GM19468 (cell line): ENCODE data around the gene TBC1D22A.
"Not testable (repeated sequence)": the region's sequence is repeated elsewhere in the genome, so short reads cannot be mapped to it uniquely, and the experiment has no call there.

ENCODE experiments used
- ATAC-seq: cut with Tn5 transposase; IDR thresholded peaks from one replicate; pipeline ENCODE4 v1.9.1; 2021; ENCODE audit warnings: mild to moderate bottlenecking, moderate library complexity, moderate number of reproducible peaks; ENCODE audit not compliant: unreplicated experiment; ENCODE audit errors: extremely low read depth

TBC1D22A gene

DNA sequence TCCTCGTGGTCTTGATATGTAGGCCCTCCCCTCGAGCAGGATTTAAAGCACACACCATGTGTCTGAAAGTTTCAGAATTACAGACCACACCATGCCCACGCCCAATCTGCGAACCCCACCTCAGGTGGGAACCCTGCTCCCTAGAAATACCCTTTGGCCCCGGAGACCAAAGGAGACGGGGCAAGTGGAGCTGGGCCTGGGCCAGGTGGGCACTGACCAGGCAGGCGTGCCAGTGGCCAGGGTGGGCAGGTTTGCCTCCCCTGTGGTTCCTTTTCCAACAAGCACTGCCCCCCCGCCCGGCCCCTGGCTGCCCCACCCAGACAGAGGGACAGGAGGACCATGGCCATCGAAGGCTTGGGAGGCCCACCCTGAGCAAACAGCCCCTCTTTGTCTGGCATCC, 400.4 kb downstream of the TBC1D22A start:
- ATAC-seq: no peak

DNA sequence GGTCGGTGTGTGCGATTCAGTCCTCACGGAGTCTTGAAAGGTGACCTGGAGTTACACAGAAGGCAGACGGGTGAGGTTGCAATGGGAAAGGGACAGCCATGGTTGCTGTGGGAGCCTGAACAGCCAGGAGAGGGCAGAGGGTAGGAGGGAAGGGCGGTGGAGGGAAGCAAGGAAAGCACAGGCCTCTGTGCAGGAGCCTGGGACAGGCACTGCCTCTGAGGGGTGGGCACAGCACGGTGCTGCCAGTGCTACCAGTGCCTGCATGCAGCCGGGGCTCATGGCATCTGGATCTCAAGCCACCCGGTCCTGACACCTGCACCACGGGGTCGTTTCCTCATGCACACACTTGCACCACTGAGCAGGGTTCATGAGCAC, 401.0 kb downstream of the TBC1D22A start:
- no peak for ATAC-seq

DNA sequence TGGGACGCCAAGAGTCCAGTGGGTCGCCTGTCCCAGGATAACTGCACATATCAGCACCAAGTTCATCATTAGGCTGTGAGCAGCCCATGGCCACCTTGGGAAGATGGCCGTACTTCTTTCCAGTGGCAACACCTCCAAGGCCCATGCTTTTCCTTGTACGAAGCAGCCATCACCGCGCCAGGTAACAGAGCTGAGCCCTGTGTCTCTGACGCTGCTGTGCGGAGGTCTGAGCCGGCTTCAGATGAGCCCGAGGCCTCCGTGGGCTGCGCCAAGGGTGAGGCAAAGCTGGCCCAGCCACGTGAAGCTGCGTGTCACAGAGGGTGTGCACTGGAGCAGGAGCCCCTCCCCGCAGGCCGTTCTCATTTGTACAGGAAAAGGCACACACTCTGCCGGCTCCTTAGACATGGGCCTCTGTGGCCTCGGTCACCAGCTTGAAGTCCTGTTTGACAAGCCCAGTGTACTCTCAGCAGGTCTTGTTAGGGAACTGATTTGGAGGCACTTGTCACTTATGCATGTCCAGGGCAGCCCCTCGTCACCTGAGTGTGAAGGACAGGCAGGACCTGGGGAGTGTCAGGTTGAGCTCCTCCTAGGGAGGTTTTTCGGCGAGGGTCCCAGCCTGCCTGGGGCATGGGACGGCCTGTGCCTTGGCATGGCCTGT, 401.5 kb downstream of the TBC1D22A start:
- no peak for ATAC-seq

DNA sequence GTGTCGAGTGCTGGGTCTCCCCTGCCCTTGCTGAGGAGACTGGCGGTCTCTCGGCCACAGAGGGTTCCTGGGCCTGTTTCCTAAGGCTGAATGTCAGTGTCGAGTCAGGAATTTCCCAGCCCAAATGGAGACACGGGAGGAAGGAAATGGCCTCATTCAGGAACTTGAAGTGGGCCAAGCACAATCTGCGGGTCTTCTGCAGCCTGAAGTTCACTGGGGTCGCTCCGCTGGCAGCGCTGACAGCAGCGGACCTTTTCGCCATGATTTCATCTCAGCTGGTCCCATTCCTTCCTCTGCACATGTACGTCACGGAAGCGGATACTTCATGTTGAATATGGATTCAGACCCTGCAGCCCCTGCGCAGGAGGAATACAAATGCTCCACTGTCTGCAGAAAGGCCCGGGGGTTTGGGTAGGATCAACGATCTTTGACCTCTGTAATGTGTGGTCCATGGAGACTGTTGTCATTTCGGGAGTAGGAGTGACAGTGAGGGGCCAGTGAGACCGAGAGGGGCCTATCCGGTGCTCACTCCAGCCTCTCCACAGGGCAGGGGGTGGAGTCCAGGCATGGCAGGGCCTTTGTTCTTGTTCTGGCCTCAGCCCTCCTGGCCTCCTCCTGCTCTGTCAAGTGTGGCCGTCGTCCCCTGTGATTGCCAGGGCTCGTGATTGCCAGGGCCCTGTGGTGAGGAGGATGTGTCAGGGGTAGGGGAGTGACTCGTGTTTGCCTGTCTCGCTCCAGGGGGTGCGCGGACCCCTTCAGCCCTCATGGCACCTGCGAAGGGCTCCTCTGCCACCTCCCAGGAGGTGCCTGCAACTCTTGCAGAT, 402.3 kb downstream of the TBC1D22A start:
- ATAC-seq: no peak

DNA sequence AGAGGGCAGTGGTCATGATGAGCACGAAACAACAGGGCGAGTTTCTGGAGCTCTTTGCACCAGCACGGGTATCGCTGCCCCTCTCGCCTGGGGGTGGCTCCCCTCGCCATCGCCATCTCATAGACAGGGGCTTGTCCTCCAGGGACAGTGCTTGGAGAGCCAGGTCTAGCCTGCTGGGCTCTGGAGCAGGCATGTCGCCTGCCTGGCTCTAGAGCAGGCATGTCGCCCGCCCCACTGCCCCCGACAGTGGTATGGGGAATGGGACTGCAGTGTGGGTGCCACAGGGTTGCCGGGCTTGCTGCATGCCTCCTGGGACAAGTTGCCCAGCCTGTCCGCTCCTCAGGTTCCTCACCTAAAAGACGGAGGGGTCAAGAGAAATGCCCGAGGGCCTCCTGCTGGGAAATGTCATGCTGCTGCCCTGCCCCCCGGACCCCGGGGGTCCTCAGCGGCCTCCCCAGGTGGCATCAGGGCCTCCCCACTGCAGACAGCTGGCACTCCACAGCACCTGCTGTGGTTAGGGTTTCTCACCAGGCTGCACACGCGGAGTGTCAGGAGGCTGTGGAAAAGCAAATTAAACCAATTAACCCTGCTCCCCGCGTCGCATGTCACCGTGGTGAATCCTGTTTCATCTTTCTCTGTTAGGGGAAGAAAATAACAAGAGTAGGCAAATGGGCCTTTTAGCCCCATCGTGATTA, 403.0 kb downstream of the TBC1D22A start:
- ATAC-seq: no peak

DNA sequence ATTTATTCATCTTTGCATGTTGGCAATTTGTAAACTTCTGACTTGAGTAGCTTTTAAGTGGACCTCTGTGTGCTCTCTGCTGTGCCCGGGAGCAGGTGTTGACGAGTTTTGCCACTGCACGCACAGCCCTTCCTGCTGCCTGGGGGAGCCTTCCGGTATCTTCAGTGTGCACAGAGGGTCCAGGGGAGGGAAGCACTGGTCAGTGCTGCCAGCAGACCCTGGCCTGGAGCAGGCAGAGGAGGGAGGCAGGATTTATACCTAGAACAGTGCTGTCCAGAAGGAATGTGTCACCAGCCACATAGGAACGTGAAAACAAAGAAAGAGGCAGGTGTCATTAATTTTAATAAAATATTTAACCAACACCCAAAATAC, 403.6 kb downstream of the TBC1D22A start:
- no peak for ATAC-seq

DNA sequence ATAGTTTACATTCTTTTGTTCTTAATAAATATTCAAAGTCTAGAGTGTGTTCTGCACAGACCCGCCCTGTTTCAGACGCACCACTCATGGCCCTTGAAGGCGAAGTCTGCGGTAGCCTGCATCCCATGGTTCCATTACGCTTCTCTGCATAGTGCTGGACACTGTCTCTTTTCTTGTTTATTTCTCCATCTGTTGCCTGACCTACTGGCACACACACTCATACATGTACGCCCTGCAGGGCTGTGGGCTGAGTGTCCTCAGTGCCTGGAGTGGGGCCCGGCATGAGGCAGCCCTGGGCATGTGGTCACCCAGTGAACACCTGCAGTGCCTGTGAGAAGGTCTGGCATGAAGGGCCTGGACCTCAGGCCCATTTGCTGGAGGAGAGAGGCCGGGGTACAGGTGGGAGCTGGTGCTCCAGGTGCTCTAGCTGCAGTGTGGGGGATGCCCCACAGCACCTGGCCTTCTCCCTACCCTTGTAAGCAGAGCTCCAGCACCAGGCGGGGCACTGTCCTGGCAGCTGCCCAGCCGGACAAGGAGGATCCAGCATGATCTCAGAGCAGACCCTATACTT, 404.1 kb downstream of the TBC1D22A start:
- no peak for ATAC-seq

DNA sequence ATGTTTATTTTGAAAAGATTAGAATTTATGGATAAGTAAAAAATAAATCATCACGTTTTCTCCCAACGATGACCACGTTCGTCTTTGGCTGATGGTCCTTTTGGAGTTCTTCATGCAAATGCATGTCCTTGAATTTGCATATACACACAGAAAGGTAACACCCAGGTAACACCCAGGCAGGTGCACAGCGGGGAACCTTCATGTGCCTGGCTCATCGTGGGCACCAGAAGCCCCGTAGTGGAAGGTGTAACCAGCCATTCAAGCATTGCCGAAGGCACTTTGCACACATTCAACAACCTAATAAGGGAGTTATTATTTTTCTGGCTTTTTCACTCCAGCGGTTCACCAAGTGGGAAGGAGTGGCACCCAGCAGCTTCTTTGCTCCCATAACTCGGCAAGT, 404.6 kb downstream of the TBC1D22A start:
- no peak for ATAC-seq

DNA sequence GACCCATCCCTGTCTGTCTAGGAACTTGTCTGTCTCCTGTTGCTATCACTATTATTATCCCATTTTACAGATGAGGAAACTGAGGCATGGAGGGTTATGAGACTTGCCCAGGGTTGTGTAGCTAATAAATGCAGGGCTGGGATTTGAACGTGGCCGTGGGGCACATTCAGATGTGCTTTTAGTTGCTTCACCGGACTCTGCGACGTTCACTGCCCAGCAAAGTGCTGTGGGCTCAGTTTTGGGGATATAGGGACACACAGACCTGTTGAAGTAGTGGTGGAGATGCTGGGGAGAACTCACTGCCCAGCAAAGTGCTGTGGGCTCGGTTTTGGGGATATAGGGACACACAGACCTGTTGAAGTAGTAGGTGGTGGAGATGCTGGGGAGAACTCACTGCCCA, 405.5 kb downstream of the TBC1D22A start:
- ATAC-seq: not testable (repeated sequence)

DNA sequence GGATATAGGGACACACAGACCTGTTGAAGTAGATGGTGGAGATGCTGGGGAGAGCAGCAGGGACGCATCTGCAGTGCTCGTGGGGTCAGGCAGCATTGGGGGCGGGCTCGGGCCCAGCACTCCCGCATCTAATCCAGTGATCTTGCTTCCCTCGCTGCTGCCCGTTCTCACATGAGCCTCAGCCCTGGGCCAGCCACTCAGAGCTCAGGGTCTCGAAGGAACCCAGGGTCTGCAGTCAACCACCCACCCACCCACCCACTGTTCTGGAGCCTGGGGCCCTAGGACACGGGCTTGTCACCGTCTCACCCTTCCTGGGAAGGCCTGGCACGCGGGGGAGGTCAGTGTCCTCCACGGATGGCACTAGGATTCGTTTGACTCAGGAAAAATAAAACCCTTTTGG, 406.0 kb downstream of the TBC1D22A start:
- ATAC-seq: no peak

DNA sequence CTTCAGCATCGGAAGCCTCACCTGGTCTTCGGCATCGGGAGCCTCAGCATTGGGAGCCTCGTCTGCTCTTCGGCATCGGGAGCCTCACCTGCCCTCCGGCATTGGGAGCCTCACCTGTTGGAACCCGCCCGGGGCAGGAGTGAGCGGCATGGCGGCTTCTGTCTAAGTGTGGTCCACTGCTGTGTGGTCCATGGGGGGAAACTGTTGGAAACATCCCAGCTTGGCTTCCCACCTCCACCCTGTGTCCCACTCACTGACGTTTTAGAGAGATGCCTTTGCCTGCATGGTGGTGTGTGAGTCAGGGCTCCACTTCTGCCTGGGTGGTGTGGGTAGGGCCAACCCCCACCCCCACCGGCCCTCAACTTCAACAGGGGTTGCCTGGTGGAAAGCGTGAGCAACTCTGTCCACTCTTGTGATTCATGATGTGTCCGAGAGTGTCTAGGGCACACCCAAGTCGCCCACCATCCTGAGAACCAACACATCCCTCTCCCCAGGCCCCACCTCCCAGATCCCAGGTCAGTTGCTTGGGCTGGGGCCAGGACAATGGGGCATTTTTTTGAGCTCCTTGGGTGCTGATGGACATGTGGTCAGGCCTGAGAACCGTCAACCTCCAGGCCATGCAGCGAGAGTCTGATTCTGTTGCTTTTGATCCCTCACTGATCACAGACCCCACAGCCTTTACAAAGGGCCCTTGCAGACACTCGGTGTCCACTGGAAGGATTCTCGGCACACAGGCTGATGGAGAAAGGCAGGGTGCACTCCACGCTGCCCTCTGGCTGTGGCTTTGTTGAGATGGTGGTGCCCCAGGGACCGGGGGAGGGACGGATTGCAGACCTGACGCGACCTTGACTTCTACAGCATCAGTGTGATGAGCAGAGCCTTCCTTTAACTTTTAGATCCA, 406.7 kb downstream of the TBC1D22A start:
- ATAC-seq: no peak

DNA sequence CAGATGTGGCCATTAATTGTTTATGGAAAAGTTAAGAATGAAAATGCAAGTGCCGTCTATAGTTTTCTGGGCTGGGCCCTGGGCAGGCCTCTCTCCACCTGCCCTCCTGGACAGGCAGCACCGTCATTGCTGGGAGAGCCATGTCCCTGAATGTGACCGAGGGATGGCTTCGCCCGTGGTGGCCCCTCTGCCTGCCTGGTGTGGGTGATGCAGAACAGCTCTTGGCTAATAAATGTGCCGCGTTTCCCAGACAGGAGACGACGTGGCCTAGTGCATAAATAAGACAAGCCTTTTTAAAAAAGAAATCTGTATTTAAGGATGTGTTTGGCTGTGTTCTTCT, 407.3 kb downstream of the TBC1D22A start:
- ATAC-seq: no peak

DNA sequence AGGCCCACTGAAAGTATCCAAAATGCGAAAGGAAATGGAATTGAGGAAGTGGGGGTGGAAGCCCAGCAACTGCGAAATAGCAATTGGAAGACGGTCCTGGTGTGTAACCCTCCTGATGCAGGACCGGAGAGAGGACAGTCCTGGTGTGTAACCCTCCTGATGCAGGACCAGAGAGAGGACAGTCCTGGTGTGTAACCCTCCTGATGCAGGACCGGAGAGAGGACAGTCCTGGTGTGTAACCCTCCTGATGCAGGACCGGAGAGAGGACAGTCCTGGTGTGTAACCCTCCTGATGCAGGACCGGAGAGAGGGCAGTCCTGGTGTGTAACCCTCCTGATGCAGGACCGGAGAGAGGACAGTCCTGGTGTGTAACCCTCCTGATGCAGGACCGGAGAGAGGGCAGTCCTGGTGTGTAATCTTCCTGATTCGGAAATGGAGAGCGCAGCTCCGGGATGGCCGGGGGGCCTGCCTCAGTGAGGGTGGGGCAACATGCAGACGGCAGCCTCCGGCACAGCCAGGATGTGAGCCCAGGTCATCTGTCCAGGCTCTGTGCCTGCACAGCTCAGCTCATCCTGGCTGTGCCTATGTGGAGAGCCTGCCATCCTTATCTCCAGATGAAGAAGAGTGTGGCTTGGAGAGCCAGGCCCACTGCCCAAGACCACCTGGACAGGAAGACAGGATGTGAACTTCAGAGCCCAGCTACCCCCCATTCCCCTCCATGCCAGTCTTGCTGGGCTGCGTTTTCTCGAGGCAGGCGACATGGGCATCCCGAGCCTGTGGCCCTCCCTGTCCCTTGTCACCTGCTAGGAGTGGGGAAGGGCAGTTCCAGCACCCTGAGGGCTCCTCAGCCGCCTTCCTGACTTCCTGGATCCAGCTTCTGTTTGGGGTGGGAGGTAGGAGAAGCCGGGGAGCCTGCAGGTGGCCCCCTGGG, 408.3 kb downstream of the TBC1D22A start:
- not testable (repeated sequence) for ATAC-seq

DNA sequence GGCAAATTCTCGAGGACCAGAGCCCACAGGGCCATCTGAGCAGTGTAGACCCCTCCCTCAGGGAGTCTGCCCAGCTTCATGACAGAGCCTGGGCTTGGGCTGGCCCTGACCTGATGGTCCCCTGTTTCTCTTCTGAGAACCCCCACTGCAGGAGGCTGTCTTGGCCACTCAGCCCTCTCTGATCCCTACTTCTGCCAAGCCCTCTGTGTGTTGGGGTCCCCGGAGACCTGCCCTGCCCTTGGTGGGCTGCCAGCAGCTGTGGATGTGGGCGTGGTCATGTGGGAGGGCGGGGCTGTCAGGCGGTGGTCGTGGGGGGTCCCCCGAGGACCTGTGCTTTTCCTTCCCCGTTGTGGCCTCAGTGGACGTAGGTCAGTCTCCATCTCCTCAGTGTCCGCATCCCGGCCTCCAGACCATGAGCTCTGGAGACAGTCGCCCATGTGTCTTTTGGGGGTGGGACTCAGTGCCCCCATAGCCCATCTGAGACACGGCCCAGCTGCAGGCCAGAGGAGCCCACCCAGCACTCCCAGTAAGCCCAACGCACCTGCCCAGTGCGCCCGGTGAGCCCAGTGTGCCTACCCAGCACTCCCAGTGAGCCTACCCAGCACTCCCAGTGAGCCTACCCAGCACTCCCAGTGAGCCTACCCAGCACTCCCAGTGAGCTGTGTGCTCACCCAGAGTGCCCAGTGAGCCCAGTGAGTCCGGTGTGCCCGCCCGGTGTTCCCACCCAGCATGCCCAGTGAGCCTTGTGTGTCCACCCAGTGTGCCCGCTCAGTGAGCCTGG, 409.2 kb downstream of the TBC1D22A start:
- ATAC-seq: no peak

DNA sequence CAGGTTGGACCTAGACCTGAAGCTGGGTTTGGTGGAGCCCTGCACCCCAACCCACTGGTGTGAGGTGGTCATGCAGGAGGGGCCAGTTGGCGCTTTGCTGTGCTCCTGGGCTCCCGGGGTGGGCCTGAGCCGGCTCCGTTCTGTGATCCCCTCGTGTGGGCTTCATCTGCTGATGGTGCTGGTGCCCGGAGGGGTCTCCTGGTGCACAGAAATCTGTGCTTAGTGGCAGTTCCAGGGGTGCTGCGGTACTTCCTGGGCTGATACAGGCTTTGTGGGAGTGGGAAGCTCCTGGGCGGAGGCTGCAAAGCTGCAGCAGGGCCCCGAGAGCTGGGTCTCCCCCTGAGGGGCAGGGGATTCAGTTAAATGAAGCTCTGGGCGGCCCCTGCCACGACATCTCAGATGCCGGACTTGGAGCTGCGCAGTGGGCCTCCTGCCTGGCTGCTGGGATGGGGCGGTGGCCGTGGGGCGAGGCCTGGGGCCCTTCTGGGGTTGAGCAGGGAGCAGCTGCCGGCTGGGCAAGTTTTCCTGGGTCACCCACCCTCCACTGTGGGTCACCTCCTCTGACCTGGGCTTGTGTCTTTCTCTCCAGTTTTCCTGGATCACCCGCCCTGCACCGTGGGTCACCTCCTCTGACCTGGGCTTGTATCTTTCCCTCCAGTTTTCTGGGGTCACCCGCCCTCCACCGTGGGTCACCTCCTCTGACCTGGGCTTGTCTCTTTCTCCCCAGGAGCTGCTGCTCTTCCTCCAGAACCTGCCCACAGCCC, 410.5 kb downstream of the TBC1D22A start:
- no peak for ATAC-seq

DNA sequence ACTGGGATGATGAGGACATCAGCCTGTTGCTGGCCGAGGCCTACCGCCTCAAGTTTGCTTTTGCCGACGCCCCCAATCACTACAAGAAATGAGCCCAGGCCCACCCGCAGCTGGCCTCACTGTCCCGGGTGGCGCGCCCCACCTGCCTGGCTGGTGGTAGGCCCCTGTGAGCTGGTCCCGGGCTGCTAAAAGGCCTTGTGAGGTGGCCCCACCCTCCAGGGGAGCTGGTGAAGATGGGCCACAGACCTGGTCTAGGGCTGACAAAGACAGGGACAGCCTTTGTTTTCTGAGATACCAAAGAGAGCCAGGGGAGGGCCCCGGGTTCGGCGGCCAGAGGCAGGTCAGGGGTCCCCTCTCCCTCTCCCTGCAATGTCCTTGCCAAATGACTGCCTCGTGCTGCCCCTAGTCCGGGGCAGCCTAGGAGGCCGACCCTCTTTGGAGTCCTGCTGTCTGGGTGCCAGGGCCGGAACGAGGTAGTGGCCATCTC, 411.1 kb downstream of the TBC1D22A start:
- ATAC-seq: no peak

DNA sequence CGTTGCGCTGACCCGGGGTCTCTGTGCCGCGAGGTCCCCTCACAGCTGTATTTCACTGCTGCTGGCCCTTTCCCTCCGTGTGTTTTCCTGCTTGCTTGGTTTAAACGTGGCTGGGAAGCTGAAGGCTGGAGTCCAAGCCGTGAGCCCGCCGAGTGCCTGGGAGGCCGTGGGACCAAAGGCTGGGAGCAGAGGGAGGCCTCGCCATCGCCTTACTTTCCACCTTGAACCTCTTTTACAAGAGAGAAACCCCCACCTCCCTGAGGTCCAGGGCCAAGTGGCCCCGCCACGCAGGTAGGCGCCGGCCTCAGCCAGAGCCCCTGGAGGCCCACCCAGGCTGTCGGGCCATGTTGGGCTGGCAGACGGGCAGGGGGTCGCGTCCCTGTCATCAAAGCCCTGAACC, 411.6 kb downstream of the TBC1D22A start:
- ATAC-seq: no peak
